ENCODE data around the gene MEF2A.
A peak's percentile ranks its signal among the peaks of the same experiment; 100 is the strongest.

The MEF2A gene

GRCh38 chr15:99606646-99607045 is 40.9 kb downstream of the MEF2A start:
- DNase-seq, result no peak

GRCh38 chr15:99613481-99613880 is 47.7 kb downstream of the MEF2A start:
- DNase-seq, result no peak

- peak; percentile 84 for DNase-seq
Observed at GRCh38 chr15:99613887-99614647, 48.3 kb downstream of the MEF2A start.

- peak; percentile 63 for DNase-seq
Observed at GRCh38 chr15:99614749-99615288, 49.0 kb downstream of the MEF2A start.

- DNase-seq, result no peak
Observed at GRCh38 chr15:99615460-99615859, 49.7 kb downstream of the MEF2A start.

GRCh38 chr15:99616129-99616528 is 50.3 kb downstream of the MEF2A start:
- no peak for DNase-seq

- DNase-seq, result no peak
Observed at GRCh38 chr15:99616773-99617342, 51.1 kb downstream of the MEF2A start.

- no peak for DNase-seq
Observed at GRCh38 chr15:99618941-99619411, 53.2 kb downstream of the MEF2A start.

GRCh38 chr15:99619712-99620111 is 53.9 kb downstream of the MEF2A start:
- DNase-seq, result no peak

- DNase-seq, result no peak
Observed at GRCh38 chr15:99620178-99620577, 54.4 kb downstream of the MEF2A start.

- DNase-seq, result no peak
Observed at GRCh38 chr15:99621767-99622166, 56.0 kb downstream of the MEF2A start.

GRCh38 chr15:99628374-99629001 is 62.7 kb downstream of the MEF2A start:
- DNase-seq, result no peak

GRCh38 chr15:99630607-99631131 is 64.9 kb downstream of the MEF2A start:
- no peak for DNase-seq

- DNase-seq, result peak; percentile 87
Observed at GRCh38 chr15:99631255-99631654, 65.5 kb downstream of the MEF2A start.

GRCh38 chr15:99632521-99632920 is 66.7 kb downstream of the MEF2A start:
- DNase-seq, result no peak

GRCh38 chr15:99633655-99634054 is 67.9 kb downstream of the MEF2A start:
- no peak for DNase-seq

- no peak for DNase-seq
Observed at GRCh38 chr15:99634576-99634975, 68.8 kb downstream of the MEF2A start.

- DNase-seq, result no peak
Observed at GRCh38 chr15:99635145-99635544, 69.4 kb downstream of the MEF2A start.

- DNase-seq, result no peak
Observed at GRCh38 chr15:99635794-99636193, 70.0 kb downstream of the MEF2A start.

GRCh38 chr15:99644913-99645542 is 79.2 kb downstream of the MEF2A start:
- no peak for DNase-seq

- no peak for DNase-seq
Observed at GRCh38 chr15:99645543-99645935, 79.8 kb downstream of the MEF2A start.

- no peak for DNase-seq
Observed at GRCh38 chr15:99645951-99646350, 80.2 kb downstream of the MEF2A start.
